GM19043 (cell line): ENCODE data around the gene TSPAN2.

Experiments used
- ATAC-seq: cut with Tn5 transposase; IDR thresholded peaks from one replicate; pipeline ENCODE4 v1.9.1; 2021; ENCODE audit warnings: low read depth; ENCODE audit not compliant: unreplicated experiment

TSPAN2 gene

DNA sequence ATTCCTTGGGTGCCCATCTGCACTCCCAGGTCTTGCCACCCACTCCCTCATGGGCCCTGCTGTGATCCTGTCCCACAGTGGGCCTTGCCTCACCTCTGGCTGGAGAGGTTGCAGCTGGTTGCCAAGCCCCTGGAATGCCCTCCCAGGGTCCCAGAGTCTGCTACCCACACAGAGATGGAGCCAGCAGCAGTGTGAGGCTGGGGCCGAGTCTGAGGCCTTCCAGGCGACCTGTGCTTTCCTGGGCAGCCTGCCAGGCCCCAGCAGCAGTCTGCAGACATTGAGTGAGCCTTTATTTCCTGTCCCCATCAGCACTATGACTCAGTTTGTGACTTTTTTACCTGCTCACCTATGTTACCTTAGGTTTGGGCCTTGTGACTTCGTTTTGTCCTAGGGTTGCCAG, 25.0 kb upstream of the TSPAN2 start:
- ATAC-seq = no peak

DNA sequence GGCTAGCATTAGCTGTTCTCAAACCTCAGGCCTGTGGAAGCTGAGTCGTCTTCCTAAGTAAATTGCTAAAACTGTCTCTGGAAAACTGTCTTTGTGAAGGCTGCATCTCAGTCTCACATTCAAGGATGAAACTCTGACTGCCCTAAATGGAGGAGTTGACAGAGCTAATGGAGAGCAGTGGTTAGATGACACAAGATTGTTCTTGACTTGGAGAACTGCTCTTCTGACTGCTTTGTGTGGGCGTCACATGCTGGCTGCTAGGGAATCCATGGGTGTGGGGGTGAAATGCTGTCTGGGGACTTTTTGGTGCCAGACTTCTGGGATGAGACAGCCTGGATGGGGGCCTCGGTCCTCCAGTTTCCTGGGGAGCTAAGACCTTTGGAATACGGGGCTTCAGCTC, 24.5 kb upstream of the TSPAN2 start:
- no peak for ATAC-seq

DNA sequence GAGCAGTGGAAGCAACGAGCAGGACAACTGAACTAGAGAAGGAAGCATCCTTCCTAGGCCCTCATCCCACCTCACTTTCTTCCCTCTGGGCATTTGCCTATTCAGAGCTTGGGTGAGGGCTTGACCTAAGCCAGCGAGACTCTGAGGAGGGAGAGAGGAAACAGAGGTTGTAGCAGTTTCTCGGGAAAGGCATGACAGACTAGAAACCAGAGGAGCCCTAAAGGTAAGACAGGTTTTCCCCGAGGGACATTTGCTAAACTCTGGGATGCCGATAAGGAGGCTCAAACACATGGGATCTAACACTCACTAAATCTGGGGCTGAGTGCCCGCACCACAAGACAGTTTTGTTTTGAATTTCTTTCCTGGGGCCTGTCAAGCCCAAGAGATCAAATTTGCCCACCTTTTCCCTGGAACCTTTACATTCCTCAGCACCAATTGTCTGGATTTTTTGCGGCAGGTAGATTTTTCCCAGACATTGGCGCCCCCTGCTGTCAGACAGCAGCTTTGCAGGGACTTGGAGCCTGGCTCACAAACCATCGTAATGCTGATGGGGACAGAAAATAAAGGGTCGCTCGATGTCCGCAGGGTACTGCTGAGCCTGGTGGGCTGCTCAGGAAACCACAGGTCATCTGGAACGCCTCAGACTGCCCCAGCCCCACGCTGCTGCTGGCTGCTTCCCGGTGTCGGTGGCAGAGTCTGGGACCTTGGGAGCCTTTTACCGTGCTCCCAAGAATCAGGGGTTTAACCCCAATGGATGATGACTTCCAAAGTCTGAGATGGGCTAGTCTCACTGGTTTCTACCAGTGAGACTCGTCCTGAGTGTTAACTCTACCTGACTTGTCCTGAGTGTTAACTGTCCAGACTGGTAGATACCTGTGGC, 23.4 kb upstream of the TSPAN2 start:
- no peak for ATAC-seq

DNA sequence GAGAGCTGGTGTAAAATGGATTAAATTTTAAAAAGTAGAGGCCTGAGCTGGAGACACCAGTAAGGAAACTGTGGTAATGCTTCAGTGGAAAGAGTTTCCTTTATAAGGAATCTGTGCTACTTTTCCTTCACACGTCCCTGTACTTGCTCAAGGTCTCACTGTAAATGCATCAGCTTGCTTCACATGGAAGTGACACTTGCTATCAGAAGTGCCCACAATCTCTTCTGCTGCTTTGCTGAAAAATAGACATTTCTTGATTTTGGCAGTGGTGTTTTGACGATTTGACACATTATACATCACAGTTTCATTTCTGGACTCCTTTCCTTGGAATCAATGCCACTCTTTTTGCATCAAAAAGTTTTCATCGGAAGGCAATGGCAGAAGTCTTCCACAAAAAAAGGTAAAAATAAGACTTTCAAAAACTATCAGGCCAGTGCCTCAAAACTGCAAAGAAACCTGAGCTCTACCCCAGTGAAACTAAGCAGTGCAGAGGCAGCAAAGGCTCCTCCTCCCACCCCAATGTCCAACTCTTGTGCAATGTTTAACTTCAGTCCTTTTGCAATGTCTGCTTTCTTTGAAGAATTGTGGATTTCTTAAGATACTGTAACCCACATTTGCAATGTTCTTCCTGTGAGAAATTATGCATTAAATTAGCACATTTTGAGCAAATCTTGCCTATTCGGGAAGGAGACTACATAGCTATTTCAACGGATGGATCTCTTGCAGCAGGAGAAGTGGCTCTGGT, 18.4 kb upstream of the TSPAN2 start:
- ATAC-seq = no peak

DNA sequence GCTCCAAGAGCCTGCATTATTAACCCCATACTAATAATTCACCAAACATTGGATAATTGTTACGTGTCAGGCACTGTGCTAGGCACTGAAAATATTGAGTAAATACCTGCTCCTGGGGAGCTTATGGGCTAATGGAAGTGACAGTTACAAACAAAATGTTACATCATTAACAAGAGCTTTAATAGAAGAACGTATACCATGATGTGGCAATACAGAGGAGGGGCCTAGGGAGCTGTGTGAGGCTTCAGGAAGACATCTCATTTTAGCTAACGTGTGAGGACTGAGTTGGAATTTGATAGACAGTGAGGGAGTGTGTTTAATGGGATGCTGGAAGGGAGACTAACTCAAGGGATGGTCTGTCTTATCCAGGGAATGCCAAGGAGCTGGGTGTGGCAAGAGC, 16.5 kb upstream of the TSPAN2 start:
- ATAC-seq = no peak

DNA sequence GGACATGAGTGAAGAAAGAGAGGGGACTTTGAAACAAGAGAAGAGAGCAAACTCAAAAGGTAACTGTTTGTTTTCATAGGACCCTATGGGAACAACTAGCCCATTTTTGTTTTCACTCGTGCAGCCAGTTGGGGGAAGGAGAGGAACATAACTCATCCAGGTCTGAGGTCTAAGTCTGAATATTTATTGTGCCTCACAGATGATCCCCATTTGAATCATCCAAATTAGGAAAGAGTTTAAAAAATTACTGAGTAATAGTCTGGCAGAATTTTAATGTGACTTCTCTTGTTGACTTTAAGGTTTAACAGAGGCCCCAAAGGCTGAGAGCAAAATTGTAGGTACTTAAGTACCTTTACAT, 10.4 kb upstream of the TSPAN2 start:
- no peak for ATAC-seq

DNA sequence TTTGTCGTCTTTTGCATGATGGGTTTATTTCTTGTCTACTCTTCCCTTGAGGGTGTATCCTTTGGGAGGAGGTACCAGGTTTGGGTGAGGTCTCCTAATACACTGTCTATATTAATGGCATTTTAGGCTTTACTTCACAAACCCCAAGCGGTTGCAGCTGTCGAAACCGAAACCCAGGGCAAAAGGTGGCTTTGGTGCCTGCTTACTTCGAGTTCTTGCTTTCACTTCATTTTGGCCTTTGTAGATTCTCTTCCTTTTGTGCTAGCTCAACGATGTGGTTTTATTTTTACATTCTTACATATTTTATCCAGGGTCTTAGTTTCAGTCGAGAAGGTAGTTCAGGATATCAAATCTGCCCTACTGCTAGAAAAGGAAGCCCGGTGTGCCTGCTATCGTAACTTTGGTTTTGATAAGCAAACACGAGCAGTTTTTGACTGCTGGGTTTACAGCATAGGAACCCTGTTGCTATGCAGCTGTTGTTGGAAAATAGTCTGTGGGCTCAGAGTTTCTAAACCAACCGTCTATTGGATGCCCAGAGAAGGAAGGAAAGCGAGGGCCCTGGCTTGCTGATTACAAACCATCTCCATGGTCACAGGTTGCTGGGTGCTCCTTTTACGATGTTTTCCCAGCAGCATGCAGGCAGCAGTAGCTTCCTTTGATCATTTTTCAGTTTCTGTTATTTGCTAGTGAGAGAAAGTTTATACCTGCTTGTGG, 9.8 kb upstream of the TSPAN2 start:
- peak; percentile 83 for ATAC-seq

DNA sequence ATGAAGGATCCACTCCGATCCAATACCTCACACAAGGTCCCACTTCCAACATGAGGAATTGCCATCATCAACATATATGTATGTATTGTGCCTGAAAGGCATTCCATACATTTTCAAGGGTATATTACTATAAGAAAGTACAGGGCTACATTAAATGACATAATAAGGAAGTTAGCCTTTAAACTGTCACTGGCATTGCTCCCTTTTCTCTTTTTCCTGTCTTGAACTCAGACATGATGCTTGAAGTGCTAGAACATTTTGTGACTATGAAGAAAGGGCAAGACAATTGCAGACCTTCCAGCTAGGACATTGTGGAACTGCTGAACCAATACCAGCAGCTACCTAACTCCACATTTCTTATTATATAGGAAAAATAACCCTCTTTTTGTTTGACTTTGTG, 2.9 kb upstream of the TSPAN2 start:
- no peak for ATAC-seq

DNA sequence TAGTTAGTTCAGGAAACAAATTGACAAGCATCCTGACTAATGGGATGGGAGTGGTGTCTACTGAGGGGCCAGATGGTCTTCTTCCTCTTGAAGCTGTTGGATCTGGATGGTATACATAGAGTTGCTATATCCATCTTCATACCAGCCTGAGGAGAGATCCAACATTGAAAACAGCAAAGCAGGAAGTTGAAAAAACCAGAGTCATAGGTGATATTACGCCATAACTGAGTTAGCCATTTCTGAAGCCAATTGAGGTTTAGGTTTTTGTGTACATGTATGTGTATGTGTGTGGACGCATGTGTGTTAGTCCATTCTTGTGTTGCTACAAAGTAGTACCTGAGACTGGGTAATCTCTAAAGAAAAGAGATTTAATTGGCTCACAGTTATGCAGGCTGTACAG, 2.3 kb upstream of the TSPAN2 start:
- no peak for ATAC-seq

DNA sequence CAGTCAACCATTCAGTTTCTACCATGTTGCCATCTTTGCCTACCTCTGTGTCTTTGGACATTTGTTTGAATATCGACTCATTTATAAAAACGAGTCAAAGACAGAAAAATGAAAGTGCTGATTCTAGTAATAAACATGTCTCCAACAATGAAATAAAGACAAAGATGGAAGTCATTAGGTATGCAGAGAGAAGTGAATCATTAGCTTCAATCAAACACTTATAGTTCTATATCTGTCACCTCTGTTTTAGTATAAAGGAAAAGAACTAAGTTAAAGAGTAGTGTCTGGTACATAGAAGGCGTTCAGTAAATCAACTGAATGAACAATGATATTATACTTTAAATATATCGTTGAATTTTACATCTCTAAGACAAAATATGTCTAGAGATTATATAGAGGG, 1.7 kb upstream of the TSPAN2 start:
- ATAC-seq = no peak

DNA sequence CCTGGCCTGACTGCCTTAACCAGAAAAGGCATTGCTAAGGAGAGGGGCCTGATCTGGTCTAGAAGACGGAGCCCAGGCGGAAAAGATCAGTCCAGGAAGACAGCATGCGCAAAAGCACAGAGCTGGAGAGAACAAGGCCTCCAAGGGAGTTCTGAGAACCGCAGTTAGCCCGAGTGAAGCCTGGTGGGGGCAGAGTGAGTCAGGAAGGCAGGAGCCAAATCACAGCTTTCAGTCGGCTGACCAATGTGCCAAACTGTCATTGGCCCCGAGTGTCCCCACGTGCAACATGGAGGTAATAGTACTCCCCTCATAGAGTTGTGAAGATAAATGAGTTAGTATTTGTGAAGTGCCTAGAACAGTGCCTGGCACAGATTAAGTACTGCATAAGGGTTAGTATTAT, 1.2 kb upstream of the TSPAN2 start:
- ATAC-seq = no peak

DNA sequence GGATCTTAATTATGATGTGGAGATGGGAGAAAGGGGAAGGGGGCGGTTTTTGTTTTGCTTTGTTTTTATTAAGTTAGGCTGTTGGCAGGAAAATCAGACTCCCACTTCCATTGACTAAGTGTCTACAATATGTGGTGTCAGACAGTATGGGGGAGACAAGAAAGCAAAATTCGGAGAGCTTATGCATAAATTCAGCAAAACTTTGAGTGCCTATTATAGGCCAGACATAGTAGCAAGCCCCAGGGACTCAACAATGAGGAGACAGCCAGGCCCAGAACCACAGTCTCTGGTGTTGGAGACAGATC, 835 bp upstream of the TSPAN2 start:
- no peak for ATAC-seq

DNA sequence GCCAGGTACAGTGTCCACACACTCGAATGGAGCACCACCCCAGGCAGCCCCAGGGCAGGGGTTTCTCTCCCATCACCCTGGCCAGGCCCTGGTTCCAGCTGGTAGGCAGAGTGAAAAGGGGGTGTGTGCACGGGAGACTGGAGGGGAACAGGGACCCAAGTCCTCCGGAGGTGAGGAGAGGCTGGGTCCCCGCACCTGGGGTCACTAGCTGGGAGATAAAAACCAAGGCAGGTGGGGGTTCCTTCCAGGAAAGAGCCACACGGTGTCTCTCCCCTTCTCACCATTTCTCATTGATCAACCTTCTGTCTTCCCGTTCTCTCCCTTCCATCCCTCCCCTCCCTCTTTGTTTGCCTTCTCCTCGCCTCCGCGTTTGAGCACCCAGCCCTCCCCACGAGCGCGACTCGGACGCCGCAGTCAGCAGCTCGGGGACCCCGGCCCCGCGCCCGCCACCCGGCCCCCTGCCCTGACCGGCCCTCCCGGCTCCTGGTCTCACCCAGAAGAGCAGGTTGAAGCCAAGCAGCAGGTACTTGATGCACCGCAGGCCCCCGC, 358 bp downstream of the TSPAN2 start:
- ATAC-seq = no peak

DNA sequence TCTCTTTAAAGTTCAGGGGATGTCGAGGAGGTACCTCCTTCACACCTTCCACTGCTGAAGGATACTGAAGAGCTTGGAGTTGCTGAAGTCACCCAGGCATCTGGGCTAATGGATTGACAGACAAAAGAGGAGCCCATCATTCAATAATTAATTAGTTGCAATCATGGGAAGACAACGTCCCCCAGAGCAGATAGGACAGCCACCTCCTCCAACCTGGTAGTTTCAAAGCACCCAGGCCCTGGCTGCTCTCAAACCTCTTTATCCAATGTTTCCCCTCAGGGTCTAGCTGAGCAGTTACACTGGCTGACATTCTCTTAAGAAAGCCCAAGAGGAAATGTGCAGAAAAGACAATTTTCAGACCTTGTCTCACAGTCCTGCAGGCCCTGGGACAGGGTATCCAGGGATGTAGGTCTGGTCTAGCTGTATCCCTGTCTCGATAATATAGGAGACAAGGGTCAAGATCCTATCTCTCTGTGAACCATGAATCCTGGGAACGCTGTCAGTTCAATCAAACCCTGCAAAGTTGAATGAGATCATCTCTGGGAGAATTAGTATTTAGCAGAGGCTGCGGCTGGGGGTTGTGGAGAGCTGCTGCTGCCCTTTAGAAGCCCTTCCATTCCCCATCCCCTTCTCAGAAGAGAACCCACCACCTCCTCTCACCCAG, 1.1 kb downstream of the TSPAN2 start:
- no peak for ATAC-seq

DNA sequence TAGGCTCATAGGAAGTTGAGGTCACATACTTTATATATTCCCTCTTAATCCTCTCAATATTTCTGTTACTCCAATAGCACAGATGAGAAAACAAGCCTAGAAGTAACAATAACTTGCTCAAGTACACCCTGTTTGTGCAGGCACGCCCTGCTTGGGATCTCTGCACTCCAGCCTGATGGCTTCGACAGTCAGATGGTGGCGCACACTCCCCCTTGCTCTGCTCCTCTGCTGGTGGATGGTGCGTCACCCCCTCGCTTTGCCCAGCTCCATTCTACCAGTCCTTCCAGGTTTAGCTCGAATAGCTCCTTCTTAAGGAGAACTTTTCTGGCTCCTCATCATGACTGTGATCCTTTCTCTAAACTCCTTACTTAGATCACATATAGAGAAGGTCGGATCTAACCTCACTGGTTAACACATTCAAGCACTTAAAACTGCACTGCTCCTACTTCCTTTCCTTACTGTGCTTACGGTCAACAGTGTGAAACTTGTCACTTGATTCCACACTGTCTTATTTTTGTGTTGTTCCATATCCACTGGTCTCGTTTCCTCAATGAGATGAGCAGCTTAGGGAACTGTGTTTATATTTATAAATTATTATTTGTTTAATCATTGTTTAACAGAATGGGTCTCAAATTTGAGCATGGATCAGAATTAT, 3.0 kb downstream of the TSPAN2 start:
- ATAC-seq = no peak

DNA sequence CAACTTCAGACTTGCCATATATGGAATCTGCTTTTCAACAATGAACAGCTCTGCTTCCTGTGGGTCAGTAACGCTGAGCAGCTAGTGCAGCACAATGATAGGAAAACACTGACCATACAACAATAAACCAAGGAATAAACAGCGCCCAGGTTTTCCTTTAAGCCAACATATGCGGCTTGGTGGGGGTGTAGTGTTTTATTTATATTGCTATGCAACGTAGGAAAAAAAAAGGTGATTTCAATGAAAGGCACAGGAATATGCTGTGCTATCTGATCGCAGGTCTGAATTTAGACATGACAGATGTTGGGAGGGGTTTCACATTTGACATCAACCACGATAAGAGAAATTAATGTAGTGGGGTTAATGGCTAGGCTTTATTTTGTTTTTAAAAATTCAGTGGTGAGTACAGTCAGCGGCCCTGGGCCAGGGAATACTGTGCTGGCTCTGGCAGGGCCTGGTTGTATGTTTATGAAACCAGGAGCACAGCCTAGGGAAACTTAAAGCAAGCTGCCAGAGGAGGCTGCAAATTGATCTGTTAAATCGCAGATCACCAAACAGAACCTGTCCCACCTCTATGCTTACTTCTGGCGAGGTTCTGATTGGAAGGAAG, 4.3 kb downstream of the TSPAN2 start:
- ATAC-seq = no peak

DNA sequence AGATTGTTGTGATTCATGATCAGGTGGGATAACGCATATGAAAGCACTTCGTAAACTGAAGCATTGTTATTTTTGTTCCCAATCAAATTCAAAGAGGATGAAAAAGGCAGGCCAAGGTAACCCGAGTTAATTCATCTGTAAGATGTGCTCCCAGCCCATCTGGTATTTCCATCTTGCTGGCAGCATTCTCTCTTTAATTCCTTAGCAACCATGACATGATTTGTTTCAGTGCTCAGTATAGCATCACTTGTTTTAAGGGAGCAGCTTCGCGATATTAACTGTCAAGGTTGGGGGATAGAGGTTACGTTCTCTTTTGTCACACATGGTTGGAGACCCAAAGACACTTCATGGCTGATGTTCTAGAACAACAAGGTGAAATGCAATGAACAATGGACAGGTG, 6.4 kb downstream of the TSPAN2 start:
- ATAC-seq = no peak

DNA sequence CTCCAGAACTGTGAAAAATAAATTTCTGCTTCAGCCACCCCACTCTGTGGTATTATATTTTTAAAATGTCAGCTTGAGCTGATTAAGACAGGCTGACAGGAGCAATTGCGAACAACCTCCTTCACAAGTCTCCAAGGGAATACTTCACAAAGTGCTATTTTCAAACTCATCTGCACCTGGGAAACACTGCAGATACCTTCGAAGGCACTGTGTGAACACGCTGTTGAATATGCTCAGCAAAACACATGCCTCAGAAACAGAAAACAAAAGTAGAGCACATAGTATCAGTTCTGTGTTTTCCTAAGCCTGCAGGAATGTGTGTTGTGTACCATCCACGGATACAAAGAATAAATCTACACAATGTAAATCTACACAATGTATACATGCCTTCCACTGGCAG, 10.6 kb downstream of the TSPAN2 start:
- no peak for ATAC-seq

DNA sequence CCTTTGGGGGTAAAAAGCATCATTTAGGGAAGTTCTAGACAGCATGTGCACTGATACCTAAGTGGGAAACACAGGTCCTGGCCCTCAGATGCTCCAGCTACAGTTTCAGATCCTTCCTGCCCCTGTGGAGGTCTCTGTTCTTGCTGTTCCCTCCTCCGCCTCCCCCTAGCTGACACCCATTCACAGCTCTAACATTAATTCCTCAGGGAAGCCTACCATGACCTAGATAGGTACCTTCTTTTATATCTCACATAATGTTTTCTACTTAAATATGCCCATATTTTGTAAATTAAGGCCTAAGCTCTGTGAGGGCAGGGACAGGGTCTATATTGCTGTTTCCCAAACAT, 11.3 kb downstream of the TSPAN2 start:
- no peak for ATAC-seq
